NCI-H526 treated with DMSO at 0.1 percent for 48 hours (cell line): Measurements from ENCODE around the gene CHD8.
"Not testable (repeated sequence)": the region's sequence is repeated elsewhere in the genome, so short reads cannot be mapped to it uniquely, and the experiment has no call there.

Experiments used
- DNase-seq: peaks from one replicate; lab custom pipeline; 2025; lab: John Stamatoyannopoulos, UW

CHD8 gene

GRCh38 chr14:21455912-21456667 is at the start of gene CHD8:
CHD8 (minus strand) TSS chr14:21456123; CDS start chr14:21431643, 24,480 bp downstream.
- peak; percentile 99 for DNase-seq

- no peak for DNase-seq
Measured at GRCh38 chr14:21505012-21505553, 49.2 kb upstream of the CHD8 start.

GRCh38 chr14:21503376-21503775 is 47.5 kb upstream of the CHD8 start:
- DNase-seq, result no peak

- no peak for DNase-seq
Measured at GRCh38 chr14:21501568-21501967, 45.6 kb upstream of the CHD8 start.

GRCh38 chr14:21498540-21499526 is 42.9 kb upstream of the CHD8 start:
- DNase-seq, result peak; percentile 15

- no peak for DNase-seq
Measured at GRCh38 chr14:21496453-21496852, 40.5 kb upstream of the CHD8 start.

GRCh38 chr14:21494902-21495762 is 39.2 kb upstream of the CHD8 start:
- DNase-seq, result no peak

- DNase-seq, result no peak
Measured at GRCh38 chr14:21486640-21487087, 30.7 kb upstream of the CHD8 start.

- DNase-seq, result peak; percentile 98
Measured at GRCh38 chr14:21476925-21477681, 21.2 kb upstream of the CHD8 start, which contains the start of the genes RAB2B and TOX4. RAB2B (minus strand) TSS chr14:21476959; CDS start chr14:21476872, 87 bp downstream. TOX4 (plus strand) TSS chr14:21477195; CDS start chr14:21477279, 84 bp downstream.

GRCh38 chr14:21476523-21476924 is 20.6 kb upstream of the CHD8 start:
- peak; percentile 84 for DNase-seq

- DNase-seq, result no peak
Measured at GRCh38 chr14:21475767-21476522, 20.0 kb upstream of the CHD8 start.

- DNase-seq, result no peak
Measured at GRCh38 chr14:21467616-21468015, 11.7 kb upstream of the CHD8 start.

GRCh38 chr14:21455592-21455911 is 371 bp downstream of the CHD8 start:
- no peak for DNase-seq

GRCh38 chr14:21454843-21455544 is 929 bp downstream of the CHD8 start:
- DNase-seq, result peak; percentile 5

GRCh38 chr14:21449899-21450216 is 6.1 kb downstream of the CHD8 start:
- DNase-seq, result no peak

- not testable (repeated sequence) for DNase-seq
Measured at GRCh38 chr14:21442657-21443056, 13.3 kb downstream of the CHD8 start.

- DNase-seq, result no peak
Measured at GRCh38 chr14:21440859-21441258, 15.1 kb downstream of the CHD8 start.

- peak; percentile 96 for DNase-seq
Measured at GRCh38 chr14:21437063-21437901, 18.6 kb downstream of the CHD8 start.
